HG02884 (cell line): ENCODE data around the gene HRC.

Experiments
- ATAC-seq: cut with Tn5 transposase; IDR thresholded peaks from one replicate; pipeline ENCODE4 v1.9.1; 2021; ENCODE audit warnings: mild to moderate bottlenecking, moderate library complexity; ENCODE audit not compliant: unreplicated experiment

The HRC gene

DNA sequence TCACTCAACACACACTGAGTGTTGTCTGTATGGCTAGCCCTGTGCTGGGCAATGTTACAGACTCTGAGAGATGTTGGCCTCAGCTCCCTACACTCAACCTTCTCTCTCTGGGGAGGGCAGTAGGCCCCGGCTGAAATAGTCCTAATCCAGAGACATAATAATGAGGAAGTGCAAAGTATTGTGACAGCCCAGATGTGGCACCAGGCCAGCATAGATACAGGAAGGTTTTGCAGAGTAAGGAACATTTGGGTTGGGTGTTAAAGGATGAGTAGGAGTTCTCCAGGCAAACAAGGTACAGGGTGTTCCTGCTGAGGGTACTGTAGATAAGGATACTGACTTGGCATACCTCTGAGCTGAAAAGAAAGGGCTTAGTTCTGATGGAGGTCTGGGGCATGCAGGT is 38.7 kb downstream of the HRC start:
- ATAC-seq, result no peak

DNA sequence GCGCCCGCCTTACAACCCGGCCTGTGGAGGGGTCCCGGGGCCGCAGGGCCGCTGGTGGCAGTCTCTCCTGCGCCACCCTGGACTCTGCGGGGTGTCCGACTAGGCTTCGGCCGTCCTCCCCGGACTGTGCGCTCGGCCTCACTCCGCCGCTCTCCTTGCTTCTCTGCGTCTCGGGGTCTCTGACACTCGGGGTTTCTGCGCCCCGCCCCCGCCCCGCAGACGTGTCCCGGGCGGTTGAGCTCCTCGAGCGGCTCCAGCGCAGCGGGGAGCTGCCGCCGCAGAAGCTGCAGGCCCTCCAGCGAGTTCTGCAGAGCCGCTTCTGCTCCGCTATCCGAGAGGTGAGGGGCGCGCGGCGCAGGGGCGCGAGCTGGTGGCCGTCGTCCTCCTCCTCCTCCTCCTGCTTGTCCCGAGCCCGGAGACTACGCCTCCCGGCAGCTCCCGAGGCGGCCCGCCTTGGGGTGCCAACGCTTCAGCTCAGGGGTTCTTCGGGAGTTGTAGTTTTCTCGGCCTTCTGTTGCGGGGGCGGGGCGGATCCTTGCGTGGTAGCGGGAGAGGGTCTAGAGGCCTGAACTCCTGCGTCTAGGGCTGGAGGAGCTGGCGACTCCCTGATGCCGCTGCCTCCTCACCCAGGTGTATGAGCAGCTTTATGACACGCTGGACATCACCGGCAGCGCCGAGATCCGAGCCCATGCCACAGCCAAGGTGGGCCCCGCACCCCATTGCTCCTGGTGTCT is 40.4 kb downstream of the HRC start:
- ATAC-seq, result no peak

DNA sequence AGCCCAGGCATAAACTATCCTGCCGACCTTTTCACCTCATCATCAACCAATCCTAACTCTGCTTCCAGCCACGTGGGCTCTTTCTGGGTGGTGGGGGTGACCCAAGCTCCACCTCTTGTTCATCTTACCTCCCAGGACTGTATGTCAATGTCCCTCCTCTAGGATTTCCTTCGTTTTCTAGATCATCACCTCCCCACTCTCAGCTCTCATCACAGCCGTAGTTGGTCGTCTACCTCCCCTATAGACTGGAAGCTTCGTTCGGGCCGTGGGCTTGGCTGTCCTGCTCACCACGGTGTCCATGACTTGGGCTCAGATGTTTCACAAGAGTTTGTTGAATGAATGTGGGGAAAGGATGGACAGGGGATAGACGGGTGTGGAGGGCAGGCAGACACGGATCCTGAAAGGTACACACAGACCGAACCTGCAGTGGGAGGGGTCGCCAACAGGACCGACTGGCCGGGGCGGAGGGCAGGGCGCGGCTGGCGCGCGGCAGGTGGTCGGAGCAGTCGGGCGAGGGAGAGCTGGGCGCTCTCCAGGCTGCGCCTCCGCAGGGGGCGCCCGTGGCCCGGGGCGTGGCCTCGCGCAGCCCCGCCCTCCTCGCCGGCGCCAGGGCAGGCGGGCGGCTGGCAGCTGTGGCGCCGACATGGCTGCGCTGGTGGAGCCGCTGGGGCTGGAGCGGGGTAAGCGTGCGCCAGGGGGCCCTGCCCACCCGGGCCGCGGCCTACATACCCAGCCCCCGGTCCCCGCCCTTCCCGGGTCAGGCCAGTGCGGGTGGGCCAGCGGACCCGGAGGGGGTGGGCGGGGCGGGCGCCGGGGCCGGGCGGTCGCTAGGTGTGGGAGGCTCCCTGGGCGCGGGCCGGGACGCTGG is 41.2 kb downstream of the HRC start, which contains the start of gene LIN7B:
Gene LIN7B (plus strand): TSS at position 609 of the 868 bp plus-strand sequence. CDS start 35 bp downstream, at position 644.
- ATAC-seq, result no peak

DNA sequence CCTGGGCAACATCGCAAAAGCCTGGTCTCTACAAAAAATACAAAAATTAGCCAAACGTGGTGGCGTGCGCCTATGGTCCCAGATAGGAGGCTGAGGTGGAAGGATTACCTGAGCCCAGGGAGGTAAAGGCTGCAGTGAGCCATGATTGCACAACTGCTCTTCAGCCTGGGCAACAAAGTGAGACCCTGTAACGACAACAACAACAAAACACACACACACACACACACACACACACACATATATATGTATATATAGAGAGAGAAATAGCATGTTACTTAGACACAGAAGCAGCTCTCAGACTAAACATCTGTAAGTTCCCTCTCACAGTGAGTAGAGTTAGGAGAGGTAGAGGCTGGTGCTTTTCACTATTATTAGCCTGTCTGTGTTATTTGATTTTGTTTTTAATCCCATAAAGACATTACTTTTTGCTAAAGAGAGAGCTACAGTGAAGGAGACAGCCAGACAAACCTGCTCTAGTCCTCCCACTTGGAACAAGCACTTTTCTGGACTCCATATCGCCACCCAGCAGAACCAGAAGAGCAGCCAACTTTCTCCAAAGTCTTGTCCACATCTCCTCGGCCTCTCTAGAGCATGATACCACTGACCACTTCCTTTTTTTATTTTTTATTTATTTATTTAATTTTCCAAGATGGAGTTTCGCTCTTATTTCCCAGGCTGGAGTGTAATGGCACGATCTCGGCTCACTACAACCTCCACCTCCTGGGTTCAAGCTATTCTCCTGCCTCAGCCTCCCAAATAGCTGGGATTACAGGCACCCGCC is 43.8 kb downstream of the HRC start:
- no peak for ATAC-seq

DNA sequence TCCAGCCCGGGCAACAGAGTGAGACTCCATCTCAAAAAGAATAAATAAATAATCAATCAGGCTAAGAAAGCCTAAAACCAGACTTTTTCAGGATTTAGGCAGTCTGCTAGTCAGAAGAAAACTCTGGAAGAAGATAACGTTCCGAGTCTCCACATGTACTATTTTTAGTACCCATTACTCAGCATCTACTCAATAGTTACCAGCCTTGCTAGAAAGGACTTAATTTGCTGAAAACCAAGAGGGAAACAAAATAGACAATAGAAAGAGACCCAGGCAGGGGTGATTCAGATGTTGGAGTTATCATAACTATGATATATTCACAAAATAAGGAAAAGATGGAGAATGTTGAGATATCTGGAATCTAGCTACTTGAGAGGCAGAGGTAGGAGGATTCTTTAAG is 44.6 kb downstream of the HRC start:
- no peak for ATAC-seq

DNA sequence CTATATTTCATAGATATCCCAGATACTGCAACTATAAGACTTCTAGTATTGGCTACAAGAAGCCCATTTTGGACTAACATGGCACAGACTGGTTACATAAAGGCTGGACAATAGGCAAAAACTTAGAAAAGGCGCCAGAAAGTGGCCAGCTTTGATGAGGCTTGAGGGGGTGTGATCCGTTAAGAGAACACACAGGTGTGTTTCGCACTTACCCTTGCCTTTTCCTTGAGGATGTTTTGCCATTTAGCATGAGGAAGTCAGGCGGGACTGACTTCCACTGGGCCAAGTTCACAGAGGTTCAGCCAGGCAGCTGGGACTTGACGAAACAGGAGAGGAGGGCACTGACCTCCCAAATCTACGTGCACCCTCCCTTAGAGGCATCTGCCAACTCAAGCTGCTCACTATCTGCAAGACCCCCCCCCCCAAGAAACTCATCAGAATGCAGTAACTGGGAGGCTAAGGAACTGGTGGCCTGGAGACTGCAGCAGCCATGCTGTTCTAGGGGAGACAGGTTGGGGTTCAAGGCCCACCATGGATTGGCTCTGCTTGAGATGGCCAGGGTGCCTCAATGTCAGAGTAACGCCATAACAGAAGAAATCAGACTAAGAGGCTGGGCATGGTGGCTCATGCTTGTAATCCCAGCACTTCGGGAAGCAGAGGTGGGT is 45.5 kb downstream of the HRC start:
- ATAC-seq, result no peak

DNA sequence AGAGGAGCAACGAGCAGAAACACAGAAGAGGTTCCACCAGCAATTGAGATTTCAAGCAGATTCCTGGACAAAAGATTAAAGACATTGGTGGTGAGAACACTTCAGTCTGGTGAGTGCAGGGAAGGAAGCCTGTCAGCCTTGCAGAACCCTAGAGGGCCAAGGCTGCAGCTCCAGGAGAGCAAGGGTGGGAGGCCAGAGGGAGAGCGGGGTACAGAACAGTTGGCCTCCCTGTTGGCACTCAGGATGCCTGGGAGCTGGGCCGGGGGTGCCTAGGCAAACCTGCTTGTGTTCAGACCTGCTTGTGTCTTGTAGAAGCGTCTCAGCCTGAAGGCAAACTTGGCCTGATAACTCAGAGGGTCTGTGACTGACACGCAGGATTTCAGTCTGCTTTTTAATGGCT is 46.1 kb downstream of the HRC start:
- ATAC-seq, result no peak

DNA sequence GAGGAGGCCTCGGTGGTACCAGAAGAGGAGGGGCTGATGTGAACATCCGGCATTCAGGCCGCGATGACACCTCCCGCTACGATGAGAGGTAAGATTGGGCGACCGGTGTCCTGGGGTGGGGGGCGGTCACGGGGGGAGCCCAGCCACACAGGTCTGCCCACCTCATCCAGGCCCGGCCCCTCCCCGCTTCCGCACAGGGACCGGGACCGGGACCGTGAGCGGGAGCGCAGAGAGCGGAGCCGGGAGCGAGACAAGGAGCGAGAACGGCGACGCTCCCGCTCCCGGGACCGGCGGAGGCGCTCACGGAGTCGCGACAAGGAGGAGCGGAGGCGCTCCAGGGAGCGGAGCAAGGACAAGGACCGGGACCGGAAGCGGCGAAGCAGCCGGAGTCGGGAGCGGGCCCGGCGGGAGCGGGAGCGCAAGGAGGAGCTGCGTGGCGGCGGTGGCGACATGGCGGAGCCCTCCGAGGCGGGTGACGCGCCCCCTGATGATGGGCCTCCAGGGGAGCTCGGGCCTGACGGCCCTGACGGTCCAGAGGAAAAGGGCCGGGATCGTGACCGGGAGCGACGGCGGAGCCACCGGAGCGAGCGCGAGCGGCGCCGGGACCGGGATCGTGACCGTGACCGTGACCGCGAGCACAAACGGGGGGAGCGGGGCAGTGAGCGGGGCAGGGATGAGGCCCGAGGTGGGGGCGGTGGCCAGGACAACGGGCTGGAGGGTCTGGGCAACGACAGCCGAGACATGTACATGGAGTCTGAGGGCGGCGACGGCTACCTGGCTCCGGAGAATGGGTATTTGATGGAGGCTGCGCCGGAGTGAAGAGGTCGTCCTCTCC is 47.4 kb downstream of the HRC start:
- ATAC-seq, result no peak

DNA sequence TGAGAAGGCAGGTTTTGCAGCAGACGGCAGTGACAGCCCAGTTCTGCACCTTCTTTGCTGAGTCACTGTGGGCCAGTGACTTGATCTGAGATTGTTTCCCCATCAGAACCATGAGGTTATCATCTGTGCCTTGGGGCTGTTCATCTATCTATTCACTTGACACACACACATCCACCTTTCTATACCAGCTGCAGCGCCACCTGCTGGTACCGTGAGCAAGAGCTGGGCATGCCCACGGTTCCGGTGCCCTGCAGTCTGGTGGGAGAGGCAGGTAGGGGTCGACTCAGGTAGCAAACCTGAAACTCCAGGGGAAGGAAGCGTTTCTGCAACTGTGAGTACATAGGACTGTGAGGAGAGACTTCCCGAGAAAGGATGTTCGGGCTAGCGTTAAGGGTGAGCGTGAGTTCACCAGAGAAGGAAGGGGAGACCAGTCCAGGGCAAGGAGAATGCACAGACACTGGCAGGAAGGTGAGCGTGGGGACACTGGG is 48.5 kb downstream of the HRC start:
- ATAC-seq, result no peak

DNA sequence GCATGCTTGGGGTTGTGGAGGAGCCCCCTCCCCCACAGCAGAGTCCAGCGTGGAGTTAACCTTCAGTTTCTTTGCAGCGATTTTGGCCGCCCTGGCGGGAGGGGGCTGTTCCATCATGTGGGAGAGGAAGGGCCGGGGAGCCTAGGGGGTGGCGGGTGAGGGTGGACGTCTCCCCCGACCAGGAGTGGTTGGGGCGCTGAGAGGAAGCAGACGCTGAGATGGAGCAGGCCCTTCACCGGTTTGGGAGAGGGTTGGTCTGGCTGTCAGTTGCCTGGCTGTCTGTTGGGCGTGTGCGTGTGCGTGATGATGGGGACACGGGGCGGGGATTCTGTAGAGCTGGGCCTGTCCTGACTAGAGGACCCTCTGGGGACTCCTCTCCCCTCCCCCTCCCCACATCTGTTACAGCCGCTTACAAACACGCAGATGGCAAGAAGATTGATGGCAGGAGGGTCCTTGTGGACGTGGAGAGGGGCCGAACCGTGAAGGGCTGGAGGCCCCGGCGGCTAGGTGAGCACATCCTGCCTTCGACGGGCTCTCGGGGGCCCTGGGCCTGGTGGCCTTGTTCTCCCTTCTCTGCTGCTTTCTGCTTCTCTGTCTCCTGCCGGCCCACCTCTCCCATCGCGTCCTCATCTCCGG is 50.8 kb downstream of the HRC start:
- ATAC-seq, result no peak

DNA sequence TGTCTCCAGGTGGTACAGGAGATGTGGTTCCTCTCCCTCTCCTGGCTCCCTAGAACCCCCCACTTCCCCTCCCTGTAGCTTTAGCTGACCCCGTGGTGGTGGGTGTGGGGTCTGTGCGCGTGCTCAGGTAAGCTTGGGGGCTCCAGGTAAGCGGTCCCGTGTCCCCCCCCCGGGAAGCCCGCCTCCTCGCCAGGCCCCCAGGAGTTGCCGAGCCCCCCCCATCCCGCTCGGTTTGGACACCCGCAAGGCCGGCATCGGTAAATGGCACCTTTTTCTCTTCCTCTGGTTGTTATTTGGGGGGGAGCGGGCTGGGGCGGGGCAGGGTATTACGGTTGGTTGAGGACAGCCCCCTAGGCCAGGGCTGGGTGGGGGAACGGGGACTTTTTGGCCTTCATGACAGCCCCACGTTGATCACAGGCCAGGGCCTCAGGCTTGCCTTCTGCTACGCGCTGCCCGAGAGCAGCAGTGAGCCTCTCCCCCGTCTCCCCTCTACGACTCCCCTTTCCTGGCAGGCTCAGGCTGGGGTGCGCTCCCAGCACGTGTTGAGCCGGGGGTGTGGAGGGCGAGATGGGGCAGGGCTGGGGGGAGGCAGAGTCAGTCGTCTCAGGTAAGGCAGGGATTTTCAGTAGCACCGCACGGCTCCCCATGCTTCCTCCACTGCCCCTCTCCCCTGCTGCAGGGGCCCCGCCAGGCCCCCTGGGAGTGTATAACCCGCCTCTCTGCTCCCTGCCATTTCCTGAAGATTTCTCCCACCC is 51.7 kb downstream of the HRC start:
- no peak for ATAC-seq

DNA sequence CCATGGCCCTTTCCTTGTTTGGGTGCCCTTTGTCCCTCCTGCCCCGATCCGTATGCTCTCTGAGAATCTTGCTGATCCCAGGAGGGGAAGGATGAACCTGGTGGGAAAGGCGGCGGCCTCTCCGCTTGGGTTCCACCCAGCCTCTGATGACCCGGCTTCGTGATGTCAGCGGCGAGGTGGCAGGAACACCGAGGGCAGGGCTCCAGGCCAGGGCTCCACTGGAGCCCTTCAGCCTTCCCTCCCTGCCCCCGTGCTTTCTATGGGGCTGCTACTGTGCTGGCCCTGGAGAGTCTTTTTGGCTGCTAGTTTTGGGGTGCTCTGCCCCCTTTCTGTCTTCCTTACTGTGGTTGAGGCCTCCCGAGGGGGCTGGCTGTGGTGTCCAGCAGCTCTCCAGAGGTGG is 52.9 kb downstream of the HRC start:
- no peak for ATAC-seq
